ENCODE data around the gene RPS19.

Gene RPS19

GRCh38 chr19:41879670-41880328, 19.7 kb downstream of the RPS19 start:
- no peak overlapping the region for H3K9ac ChIP-seq (ENCODE audit: insufficient read length, low read depth)
- H3K27me3 ChIP-seq (ENCODE audit: insufficient read depth, insufficient read length) = peaks cover 26% of the 10 kb centered on the region
- no peak for TF ChIP-seq ZNF274 (IDR thresholded peaks at IDR 0.05; ENCODE audit: low read depth, low read length)
- no peak for TF ChIP-seq YY1 (IDR thresholded peaks at IDR 0.05; ENCODE audit: insufficient read depth, insufficient read length)
- no peak for TF ChIP-seq SUZ12 (IDR thresholded peaks at IDR 0.05; ENCODE audit: extremely low read depth, insufficient read depth, insufficient read length)
- DNase-seq (ENCODE audit: low read depth, low spot score) = no peak
- no peak overlapping the region for H3K4me3 ChIP-seq (ENCODE audit: insufficient read length, low read depth)
- H3K4me1 ChIP-seq (ENCODE audit: insufficient read depth, insufficient read length) = peaks cover 8% of the 10 kb centered on the region
- no peaks in the 10 kb centered on the region for H3K9me3 ChIP-seq (ENCODE audit: insufficient read depth, low read length)
- H3K36me3 ChIP-seq (ENCODE audit: insufficient read depth, insufficient read length, low read length) = no peaks in the 10 kb centered on the region

GRCh38 chr19:41880329-41880708, 20.3 kb downstream of the RPS19 start:
- no peak for TF ChIP-seq SUZ12 (IDR thresholded peaks at IDR 0.05; ENCODE audit: extremely low read depth, insufficient read depth, insufficient read length)
- TF ChIP-seq YY1 (IDR thresholded peaks at IDR 0.05; ENCODE audit: insufficient read depth, insufficient read length) = no peak
- no peak for TF ChIP-seq ZNF274 (IDR thresholded peaks at IDR 0.05; ENCODE audit: low read depth, low read length)

GRCh38 chr19:41882568-41883462, 22.8 kb downstream of the RPS19 start, which contains the start of gene ARHGEF1:
Gene ARHGEF1, plus strand, starts transcription at chr19:41883184. Its CDS starts 4,899 bp downstream, at chr19:41888083.
- Histone ChIP-seq H3K9ac (ENCODE audit: insufficient read length, low read depth) (peak within 1 kb of the TSS; percentile 76), H3K36me3 (ENCODE audit: insufficient read depth, insufficient read length, low read length) (no peaks in the 10 kb centered on the region), H3K4me1 (ENCODE audit: insufficient read depth, insufficient read length) (peaks cover 2% of the 10 kb centered on the region), H3K4me3 (ENCODE audit: insufficient read length, low read depth) (peak within 1 kb of the TSS; percentile 65), H3K9me3 (ENCODE audit: insufficient read depth, low read length) (no peaks in the 10 kb centered on the region), H3K27me3 (ENCODE audit: insufficient read depth, insufficient read length) (peaks cover 26% of the 10 kb centered on the region)
- TF ChIP-seq SUZ12 (IDR thresholded peaks at IDR 0.05; ENCODE audit: extremely low read depth, insufficient read depth, insufficient read length) (no peak), YY1 (IDR thresholded peaks at IDR 0.05; ENCODE audit: insufficient read depth, insufficient read length) (no peak), ZNF274 (IDR thresholded peaks at IDR 0.05; ENCODE audit: low read depth, low read length) (no peak)
- no peak for DNase-seq (ENCODE audit: low read depth, low spot score)

More at GRCh38 chr19:41880329-41880708, 20.3 kb downstream of the RPS19 start:
- Histone ChIP-seq H3K9me3 (ENCODE audit: insufficient read depth, low read length) (no peaks in the 10 kb centered on the region), H3K27me3 (ENCODE audit: insufficient read depth, insufficient read length) (peaks cover 26% of the 10 kb centered on the region), H3K9ac (ENCODE audit: insufficient read length, low read depth) (no peak overlapping the region), H3K4me1 (ENCODE audit: insufficient read depth, insufficient read length) (peaks cover 8% of the 10 kb centered on the region), H3K36me3 (ENCODE audit: insufficient read depth, insufficient read length, low read length) (no peaks in the 10 kb centered on the region), H3K4me3 (ENCODE audit: insufficient read length, low read depth) (no peak overlapping the region)
- no peak for DNase-seq (ENCODE audit: low read depth, low spot score)

- TF ChIP-seq YY1 (IDR thresholded peaks at IDR 0.05; ENCODE audit: insufficient read depth, insufficient read length) (no peak), ZNF274 (IDR thresholded peaks at IDR 0.05; ENCODE audit: low read depth, low read length) (no peak)
- H3K9ac ChIP-seq (ENCODE audit: insufficient read length, low read depth) = peak overlapping the region; percentile 74
- H3K9me3 ChIP-seq (ENCODE audit: insufficient read depth, low read length) = no peaks in the 10 kb centered on the region
- H3K27me3 ChIP-seq (ENCODE audit: insufficient read depth, insufficient read length) = peaks cover 26% of the 10 kb centered on the region
- peaks cover 2% of the 10 kb centered on the region for H3K4me1 ChIP-seq (ENCODE audit: insufficient read depth, insufficient read length)
- H3K36me3 ChIP-seq (ENCODE audit: insufficient read depth, insufficient read length, low read length) = no peaks in the 10 kb centered on the region
- peak overlapping the region; percentile 65 for H3K4me3 ChIP-seq (ENCODE audit: insufficient read length, low read depth)
- DNase-seq (ENCODE audit: low read depth, low spot score) = no peak
Measured at GRCh38 chr19:41883463-41883820, 23.4 kb downstream of the RPS19 start.

- peaks cover 3% of the 10 kb centered on the region for H3K36me3 ChIP-seq (ENCODE audit: insufficient read depth, insufficient read length, low read length)
- peaks cover 2% of the 10 kb centered on the region for H3K4me1 ChIP-seq (ENCODE audit: insufficient read depth, insufficient read length)
- H3K9ac ChIP-seq (ENCODE audit: insufficient read length, low read depth) = peak overlapping the region; percentile 91
- H3K4me3 ChIP-seq (ENCODE audit: insufficient read length, low read depth) = peak overlapping the region; percentile 94
- H3K27me3 ChIP-seq (ENCODE audit: insufficient read depth, insufficient read length) = peaks cover 26% of the 10 kb centered on the region
- DNase-seq (ENCODE audit: low read depth, low spot score) = peak; percentile 79
- no peak for TF ChIP-seq SUZ12 (IDR thresholded peaks at IDR 0.05; ENCODE audit: extremely low read depth, insufficient read depth, insufficient read length)
- no peak for TF ChIP-seq ZNF274 (IDR thresholded peaks at IDR 0.05; ENCODE audit: low read depth, low read length)
- TF ChIP-seq YY1 (IDR thresholded peaks at IDR 0.05; ENCODE audit: insufficient read depth, insufficient read length) = no peak
- no peaks in the 10 kb centered on the region for H3K9me3 ChIP-seq (ENCODE audit: insufficient read depth, low read length)
Measured at GRCh38 chr19:41883821-41884733, 24.0 kb downstream of the RPS19 start.

- peak overlapping the region; percentile 51 for H3K9ac ChIP-seq (ENCODE audit: insufficient read length, low read depth)
- peaks cover 19% of the 10 kb centered on the region for H3K36me3 ChIP-seq (ENCODE audit: insufficient read depth, insufficient read length, low read length)
- H3K4me1 ChIP-seq (ENCODE audit: insufficient read depth, insufficient read length) = peaks cover 2% of the 10 kb centered on the region
- no peak for TF ChIP-seq SUZ12 (IDR thresholded peaks at IDR 0.05; ENCODE audit: extremely low read depth, insufficient read depth, insufficient read length)
- TF ChIP-seq YY1 (IDR thresholded peaks at IDR 0.05; ENCODE audit: insufficient read depth, insufficient read length) = no peak
- no peak for TF ChIP-seq ZNF274 (IDR thresholded peaks at IDR 0.05; ENCODE audit: low read depth, low read length)
- no peaks in the 10 kb centered on the region for H3K9me3 ChIP-seq (ENCODE audit: insufficient read depth, low read length)
- no peak for DNase-seq (ENCODE audit: low read depth, low spot score)
- H3K27me3 ChIP-seq (ENCODE audit: insufficient read depth, insufficient read length) = peaks cover 18% of the 10 kb centered on the region
- no peak overlapping the region for H3K4me3 ChIP-seq (ENCODE audit: insufficient read length, low read depth)
Measured at GRCh38 chr19:41886761-41887710, 27.0 kb downstream of the RPS19 start.
